ENCODE results near the gene PARD3B. TPM values are rescaled to one million over a fixed set of nuclear protein-coding genes. Genes with fewer than 3 reads are reported as not detected.
A peak's percentile ranks its signal among the peaks of the same experiment; 100 is the strongest.

PARD3B gene
- total and polyA plus RNA-seq, 5 donors from 2014 or later, result 0.03 to 0.68 (median 0.08) TPM; not detected in 1

DNA sequence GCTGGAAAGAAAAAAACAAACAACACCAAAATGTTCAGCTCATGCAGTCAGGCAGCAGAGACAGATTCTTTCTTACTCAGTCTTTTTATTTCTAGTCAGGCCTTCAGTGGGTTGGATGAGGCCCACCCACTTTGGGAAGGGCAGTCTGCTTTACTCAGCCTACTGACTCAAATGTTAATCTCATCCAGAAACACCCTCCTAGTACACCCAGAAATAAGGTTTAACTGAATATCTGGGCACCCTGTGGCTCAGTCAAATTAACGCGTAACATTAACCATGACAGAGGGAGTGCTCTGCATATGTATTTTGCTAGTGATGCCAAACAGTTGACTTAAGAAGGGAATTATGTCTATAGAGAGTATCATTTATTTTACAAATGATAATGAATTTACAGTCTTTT, 401.6 kb downstream of the PARD3B start:
- Mint-ChIP-seq H3K9me3 (peaks cover 4 to 25% (median 12%) of the 10 kb centered on the region in 7 donors), H3K4me1 (peaks cover 19 to 63% (median 36%) of the 10 kb centered on the region in 4 donors), H3K36me3 (peaks cover 5% of the 10 kb centered on the region), H3K4me3 (peak overlapping the region in 2 of 4 donors; percentile 26 to 43), H3K27me3 (peaks cover 5% of the 10 kb centered on the region), H3K27ac (no peak overlapping the region)
- no peaks in the 10 kb centered on the region for H3K36me3 ChIP-seq (ENCODE audit: control insufficient read depth, insufficient read depth, low read length)
- H3K27ac ChIP-seq (ENCODE audit: insufficient read depth, low read length, poor library complexity, severe bottlenecking), result no peak overlapping the region
- no peak overlapping the region for H3K4me3 ChIP-seq (ENCODE audit: low read depth, low read length)
- DNase-seq (no peak), ATAC-seq (ENCODE audit: low read depth in 2 of 2) (no peak)
- H3K9me3 ChIP-seq (ENCODE audit: control insufficient read depth in 2 of 2, low read length in 2 of 2), result peaks cover 8 to 13% of the 10 kb centered on the region in 2 experiments
- H3K4me1 ChIP-seq (ENCODE audit: control insufficient read depth, insufficient read depth, low read length, poor library complexity, severe bottlenecking), result peaks cover 18% of the 10 kb centered on the region
- no peaks in the 10 kb centered on the region for H3K27me3 ChIP-seq (ENCODE audit: control insufficient read depth, insufficient read depth, low read length)

GRCh38 chr2:204947405-204947804, 402.1 kb downstream of the PARD3B start:
- Mint-ChIP-seq H3K9me3 (peaks cover 4 to 25% (median 12%) of the 10 kb centered on the region in 7 donors), H3K27me3 (peaks cover 5% of the 10 kb centered on the region), H3K4me3 (peak overlapping the region in 1 of 4 donors; percentile 6), H3K4me1 (peaks cover 19 to 59% (median 34%) of the 10 kb centered on the region in 4 donors), H3K27ac (peak overlapping the region in 2 of 3 donors; percentile 43 to 91), H3K36me3 (peaks cover 5% of the 10 kb centered on the region)
- H3K27me3 ChIP-seq (ENCODE audit: control insufficient read depth, insufficient read depth, low read length), result no peaks in the 10 kb centered on the region
- no peak for ATAC-seq (ENCODE audit: low read depth in 2 of 2)
- H3K36me3 ChIP-seq (ENCODE audit: control insufficient read depth, insufficient read depth, low read length), result no peaks in the 10 kb centered on the region
- peaks cover 18% of the 10 kb centered on the region for H3K4me1 ChIP-seq (ENCODE audit: control insufficient read depth, insufficient read depth, low read length, poor library complexity, severe bottlenecking)
- no peak for DNase-seq
- H3K9me3 ChIP-seq (ENCODE audit: control insufficient read depth in 2 of 2, low read length in 2 of 2), result peaks cover 8 to 13% of the 10 kb centered on the region in 2 experiments
- H3K27ac ChIP-seq (ENCODE audit: insufficient read depth, low read length, poor library complexity, severe bottlenecking), result no peak overlapping the region
- H3K4me3 ChIP-seq (ENCODE audit: low read depth, low read length), result no peak overlapping the region

- Mint-ChIP-seq H3K4me1 (peaks cover 23 to 56% (median 36%) of the 10 kb centered on the region in 4 donors), H3K27ac (peak overlapping the region; percentile 22 to 91 (median 33)), H3K27me3 (peaks cover 5% of the 10 kb centered on the region), H3K9me3 (peaks cover 4 to 25% (median 12%) of the 10 kb centered on the region in 7 donors), H3K36me3 (peaks cover 5% of the 10 kb centered on the region), H3K4me3 (peak overlapping the region; percentile 5 to 72 (median 66))
- Histone ChIP-seq H3K4me1 (ENCODE audit: control insufficient read depth, insufficient read depth, low read length, poor library complexity, severe bottlenecking) (peaks cover 18% of the 10 kb centered on the region), H3K4me3 (ENCODE audit: low read depth, low read length) (peak overlapping the region; percentile 63), H3K27me3 (ENCODE audit: control insufficient read depth, insufficient read depth, low read length) (no peaks in the 10 kb centered on the region), H3K36me3 (ENCODE audit: control insufficient read depth, insufficient read depth, low read length) (no peaks in the 10 kb centered on the region), H3K27ac (ENCODE audit: insufficient read depth, low read length, poor library complexity, severe bottlenecking) (no peak overlapping the region), H3K9me3 (ENCODE audit: control insufficient read depth in 2 of 2, low read length in 2 of 2) (peaks cover 8 to 13% of the 10 kb centered on the region in 2 experiments)
- DNase-seq (peak in 1 of 3 donors; percentile 72), ATAC-seq (ENCODE audit: low read depth in 2 of 2) (peak; percentile 37 to 40)
These were observed 402.9 kb downstream of the PARD3B start for GRCh38 chr2:204948024-204948763.

DNA sequence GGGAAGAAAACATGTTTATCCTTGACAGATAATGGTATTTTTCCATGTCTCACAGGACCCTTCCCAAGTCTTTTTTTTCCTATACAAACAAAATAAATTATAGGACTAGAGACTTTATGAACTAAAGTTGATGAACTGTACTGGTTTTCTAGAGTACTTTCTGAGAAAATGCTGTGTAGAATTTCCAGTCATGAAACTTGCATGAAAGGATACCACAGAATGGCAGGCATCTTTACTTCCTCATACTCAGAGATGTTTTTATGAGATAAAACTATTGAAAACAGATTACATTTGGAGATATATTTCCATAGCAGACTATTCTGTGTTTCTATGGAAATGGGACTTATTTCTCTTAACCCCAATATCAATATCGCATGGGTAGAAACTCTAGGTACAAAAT, 403.5 kb downstream of the PARD3B start:
- no peak overlapping the region for H3K27ac ChIP-seq (ENCODE audit: insufficient read depth, low read length, poor library complexity, severe bottlenecking)
- peaks cover 5% of the 10 kb centered on the region for H3K36me3 Mint-ChIP-seq
- peaks cover 27 to 59% (median 36%) of the 10 kb centered on the region in 4 donors for H3K4me1 Mint-ChIP-seq

GRCh38 chr2:204950695-204951346, 405.5 kb downstream of the PARD3B start:
- H3K4me1 ChIP-seq (ENCODE audit: control insufficient read depth, insufficient read depth, low read length, poor library complexity, severe bottlenecking), result peaks cover 18% of the 10 kb centered on the region
- H3K4me3 ChIP-seq (ENCODE audit: low read depth, low read length), result no peak overlapping the region
- H3K36me3 ChIP-seq (ENCODE audit: control insufficient read depth, insufficient read depth, low read length), result no peaks in the 10 kb centered on the region
- Mint-ChIP-seq H3K36me3 (peaks cover 5% of the 10 kb centered on the region), H3K27me3 (no peaks in the 10 kb centered on the region), H3K4me3 (no peak overlapping the region), H3K27ac (peak overlapping the region in 2 of 3 donors; percentile 75 to 79), H3K9me3 (peaks cover 0 to 16% (median 4%) of the 10 kb centered on the region in 7 donors), H3K4me1 (peaks cover 29 to 57% (median 35%) of the 10 kb centered on the region in 4 donors)
- no peak overlapping the region for H3K27ac ChIP-seq (ENCODE audit: insufficient read depth, low read length, poor library complexity, severe bottlenecking)
- ATAC-seq (ENCODE audit: low read depth in 2 of 2) (no peak), DNase-seq (no peak)
- no peaks in the 10 kb centered on the region for H3K9me3 ChIP-seq (ENCODE audit: control insufficient read depth in 2 of 2, low read length in 2 of 2)
- H3K27me3 ChIP-seq (ENCODE audit: control insufficient read depth, insufficient read depth, low read length), result no peaks in the 10 kb centered on the region

More for the DNA sequence above, 403.5 kb downstream of the PARD3B start:
- H3K27me3 Mint-ChIP-seq, result peaks cover 2% of the 10 kb centered on the region
- peaks cover under 1 to 20% (median 7%) of the 10 kb centered on the region in 7 donors for H3K9me3 Mint-ChIP-seq
- H3K9me3 ChIP-seq (ENCODE audit: control insufficient read depth in 2 of 2, low read length in 2 of 2), result peaks cover 8 to 13% of the 10 kb centered on the region in 2 experiments
- peak overlapping the region; percentile 29 to 91 (median 33) for H3K27ac Mint-ChIP-seq
- DNase-seq, result peak in 1 of 3 donors; percentile 79
- H3K27me3 ChIP-seq (ENCODE audit: control insufficient read depth, insufficient read depth, low read length), result no peaks in the 10 kb centered on the region
- peak; percentile 43 to 46 for ATAC-seq (ENCODE audit: low read depth in 2 of 2)
- H3K4me1 ChIP-seq (ENCODE audit: control insufficient read depth, insufficient read depth, low read length, poor library complexity, severe bottlenecking), result peaks cover 18% of the 10 kb centered on the region
- peak overlapping the region; percentile 63 for H3K4me3 ChIP-seq (ENCODE audit: low read depth, low read length)
- H3K36me3 ChIP-seq (ENCODE audit: control insufficient read depth, insufficient read depth, low read length), result no peaks in the 10 kb centered on the region
- peak overlapping the region; percentile 5 to 72 (median 66) for H3K4me3 Mint-ChIP-seq

- peaks cover 14 to 53% (median 33%) of the 10 kb centered on the region in 4 donors for H3K4me1 Mint-ChIP-seq
- DNase-seq (peak in 1 of 3 donors; percentile 37), ATAC-seq (ENCODE audit: low read depth in 2 of 2) (no peak)
- H3K27me3 Mint-ChIP-seq, result peaks cover 8% of the 10 kb centered on the region
- peak overlapping the region; percentile 10 to 60 (median 43) for H3K27ac Mint-ChIP-seq
- H3K4me3 Mint-ChIP-seq, result no peak overlapping the region
- no peak overlapping the region for H3K4me3 ChIP-seq (ENCODE audit: low read depth, low read length)
- no peaks in the 10 kb centered on the region for H3K9me3 ChIP-seq (ENCODE audit: control insufficient read depth in 2 of 2, low read length in 2 of 2)
- H3K9me3 Mint-ChIP-seq, result peaks cover 0 to 4% (median 0%) of the 10 kb centered on the region in 7 donors
- no peaks in the 10 kb centered on the region for H3K36me3 ChIP-seq (ENCODE audit: control insufficient read depth, insufficient read depth, low read length)
- H3K27me3 ChIP-seq (ENCODE audit: control insufficient read depth, insufficient read depth, low read length), result no peaks in the 10 kb centered on the region
- H3K4me1 ChIP-seq (ENCODE audit: control insufficient read depth, insufficient read depth, low read length, poor library complexity, severe bottlenecking), result peaks cover 6% of the 10 kb centered on the region
- no peak overlapping the region for H3K27ac ChIP-seq (ENCODE audit: insufficient read depth, low read length, poor library complexity, severe bottlenecking)
- H3K36me3 Mint-ChIP-seq, result peaks cover 9% of the 10 kb centered on the region
These were observed 413.1 kb downstream of the PARD3B start for GRCh38 chr2:204958371-204958770.

GRCh38 chr2:204964414-204964813, 419.1 kb downstream of the PARD3B start:
- no peak overlapping the region for H3K4me3 Mint-ChIP-seq
- Histone ChIP-seq H3K9me3 (ENCODE audit: control insufficient read depth in 2 of 2, low read length in 2 of 2) (no peaks in the 10 kb centered on the region), H3K4me3 (ENCODE audit: low read depth, low read length) (no peak overlapping the region), H3K27ac (ENCODE audit: insufficient read depth, low read length, poor library complexity, severe bottlenecking) (no peak overlapping the region), H3K27me3 (ENCODE audit: control insufficient read depth, insufficient read depth, low read length) (no peaks in the 10 kb centered on the region), H3K36me3 (ENCODE audit: control insufficient read depth, insufficient read depth, low read length) (no peaks in the 10 kb centered on the region), H3K4me1 (ENCODE audit: control insufficient read depth, insufficient read depth, low read length, poor library complexity, severe bottlenecking) (peaks cover 37% of the 10 kb centered on the region)
- H3K27ac Mint-ChIP-seq, result peak overlapping the region in 2 of 3 donors; percentile 68 to 88
- peaks cover 0 to 2% (median 0%) of the 10 kb centered on the region in 7 donors for H3K9me3 Mint-ChIP-seq
- H3K36me3 Mint-ChIP-seq, result peaks cover 9% of the 10 kb centered on the region
- peaks cover 8% of the 10 kb centered on the region for H3K27me3 Mint-ChIP-seq
- no peak for DNase-seq
- H3K4me1 Mint-ChIP-seq, result peaks cover 19 to 62% (median 35%) of the 10 kb centered on the region in 4 donors
- no peak for ATAC-seq (ENCODE audit: low read depth in 2 of 2)

All from CD4-positive, CD25-positive, alpha-beta regulatory T cell (primary cell).